Heart left ventricle (tissue), 13 donors: ENCODE data around the gene PLAC8.

Experiments
- POLR2A ChIP-seq, 2 donors: fragments of 450-650 bp; IDR thresholded peaks; one replicate each; pipeline ENCODE4 v1.6.1; 2017; ENCODE audit warnings: antibody characterized with exemption in 2 of 2, mild to moderate bottlenecking in 2 of 2, moderate library complexity in 2 of 2
- TF ChIP-seq, protein P1 (sequence below), 12 donors: fragments of 200-600 bp; sonication (generic) in 4 of 12; IDR thresholded peaks; one replicate each; pipeline versions ENCODE4 v1.5.0 to v1.8.0; 2018 to 2022; ENCODE audit warnings: antibody characterized with exemption in 12 of 12, mild to moderate bottlenecking in 5 of 12
- donor health status: ischemic (EF 13 %, LVEDD 7.1; RV severe dilation, severe dysfunction).
- donor health status: DM: no; HTN: yes; CAD: no.
- donor health status: DM: no; HTN: no; CAD: no.
- donor health status: ischemic (EF 25% LVEDD 6.9; RV normal size, moderate dysfunction).
- donor health status: ischemic (EF 25% LVEDD 5.7; RV mildly dilated, moderate dysfunction).
- donor health status: ischemic (EF 35%, LVEDD 5.7; RV mildly dilated, moderate dysfunction).
- donor health status: nonischemic (EF 11% LVEDD 7.7; RV severe dilation, severe dysfunction).
- donor health status: DM: yes; HTN: yes; CAD: no.
- donor health status: PGD.
- donor health status: ischemic (EF 29% LVEDD 5.4; RV normal size, mild dysfunction).
- donor health status: nonischemic (EF 23%, LVEDD 6.1; RV moderate dilation, normal function).

DNA sequence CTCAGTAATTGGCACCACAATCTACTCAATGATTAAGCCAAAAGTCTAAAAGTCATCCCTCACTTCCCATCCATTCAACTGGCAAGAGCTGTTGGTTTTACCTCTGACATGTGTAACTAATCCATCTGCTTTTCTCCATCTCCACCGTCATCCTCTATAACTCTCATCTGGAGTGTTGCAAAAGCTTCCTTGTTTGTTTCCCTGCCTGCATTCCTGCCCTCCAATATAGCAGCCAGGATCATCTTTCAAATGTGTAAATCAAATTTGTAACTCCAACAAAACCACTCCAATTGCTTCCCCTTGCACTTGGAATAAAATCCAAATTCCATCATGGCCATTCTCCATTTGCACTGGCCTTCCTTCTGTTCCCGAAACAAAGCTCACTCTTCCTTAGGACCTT is 4.3 kb upstream of the PLAC8 start:
- TF ChIP-seq, protein P1, sequence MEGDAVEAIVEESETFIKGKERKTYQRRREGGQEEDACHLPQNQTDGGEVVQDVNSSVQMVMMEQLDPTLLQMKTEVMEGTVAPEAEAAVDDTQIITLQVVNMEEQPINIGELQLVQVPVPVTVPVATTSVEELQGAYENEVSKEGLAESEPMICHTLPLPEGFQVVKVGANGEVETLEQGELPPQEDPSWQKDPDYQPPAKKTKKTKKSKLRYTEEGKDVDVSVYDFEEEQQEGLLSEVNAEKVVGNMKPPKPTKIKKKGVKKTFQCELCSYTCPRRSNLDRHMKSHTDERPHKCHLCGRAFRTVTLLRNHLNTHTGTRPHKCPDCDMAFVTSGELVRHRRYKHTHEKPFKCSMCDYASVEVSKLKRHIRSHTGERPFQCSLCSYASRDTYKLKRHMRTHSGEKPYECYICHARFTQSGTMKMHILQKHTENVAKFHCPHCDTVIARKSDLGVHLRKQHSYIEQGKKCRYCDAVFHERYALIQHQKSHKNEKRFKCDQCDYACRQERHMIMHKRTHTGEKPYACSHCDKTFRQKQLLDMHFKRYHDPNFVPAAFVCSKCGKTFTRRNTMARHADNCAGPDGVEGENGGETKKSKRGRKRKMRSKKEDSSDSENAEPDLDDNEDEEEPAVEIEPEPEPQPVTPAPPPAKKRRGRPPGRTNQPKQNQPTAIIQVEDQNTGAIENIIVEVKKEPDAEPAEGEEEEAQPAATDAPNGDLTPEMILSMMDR (IDR thresholded peaks at IDR 0.05) = no peak
- no peak for TF ChIP-seq POLR2A (IDR thresholded peaks at IDR 0.05)
